Motor neuron (in vitro differentiated cells): ENCODE results near the gene NPIPB13. TPM values are rescaled to one million over a fixed set of nuclear protein-coding genes. Genes with fewer than 3 reads are reported as not detected.
A peak's percentile ranks its signal among the peaks of the same experiment; 100 is the strongest.
"Not testable (repeated sequence)": the region's sequence is repeated elsewhere in the genome, so short reads cannot be mapped to it uniquely, and the experiment has no call there.

ENCODE experiments used
- ATAC-seq, 8 experiments: fragments of 200-7000 bp; cut with Tn5 transposase; replicated peaks in 6 of 8; 2 replicates each; pipeline ENCODE4 v1.8.0; 2021; ENCODE audit warnings: mild to moderate bottlenecking in 8 of 8, moderate library complexity in 8 of 8
- H3K27ac ChIP-seq, 2 donors: fragments of 250-450 bp; sonication (Bioruptor Pico); 2 replicates each; pipeline ENCODE4 v1.9.0; 2021; ENCODE audit warnings: antibody characterized with exemption in 2 of 2, mild to moderate bottlenecking in 2 of 2, moderate library complexity in 1 of 2
- H3K4me1 ChIP-seq, 2 donors: fragments of 250-450 bp; sonication (Bioruptor Pico); replicated peaks in 1 of 2; 2 replicates each; pipeline ENCODE4 v1.6.1; 2021; ENCODE audit warnings: antibody characterized with exemption in 2 of 2, mild to moderate bottlenecking in 2 of 2, moderate library complexity in 1 of 2
- H3K4me3 ChIP-seq, 5 donors: fragments of 250-450 bp; sonication (Bioruptor Pico); 2 replicates each; pipeline ENCODE4 v1.9.0; 2021; ENCODE audit warnings: antibody characterized with exemption in 5 of 5, mild to moderate bottlenecking in 5 of 5, moderate library complexity in 4 of 5
- WGBS, 10 experiments: fragments of 450-650 bp; shearing (Covaris generic); methylation state at CpG; one replicate each; pipeline ENCODE4 v1.0.0; 2022; 5-methylcytosine and 5-hydroxymethylcytosine counted together
- in situ Hi-C, 9 experiments: fragments of 400-800 bp; cut with MboI; loops; one replicate each; pipeline ENCODE4 v1.15.0; 2021; ENCODE audit warnings: low sequenced_read_pairs in 9 of 9, low pct_unique_long_range_greater_than_20kb in 2 of 9; ENCODE audit not compliant: unreplicated experiment in 9 of 9
- total RNA-seq, 8 experiments: library from RNA; unstranded; fragments of 300-600 nt; gene quantifications; 2 replicates each; pipeline versions ENCODE4 v1.2.3 to v1.2.4, GENCODE V29; 2022

The NPIPB13 gene
- 1 to 10 TPM in 7 of 8 experiments, under 1 TPM in 1; 0.92 to 9.5 (median 1.9) TPM for total RNA-seq

DNA sequence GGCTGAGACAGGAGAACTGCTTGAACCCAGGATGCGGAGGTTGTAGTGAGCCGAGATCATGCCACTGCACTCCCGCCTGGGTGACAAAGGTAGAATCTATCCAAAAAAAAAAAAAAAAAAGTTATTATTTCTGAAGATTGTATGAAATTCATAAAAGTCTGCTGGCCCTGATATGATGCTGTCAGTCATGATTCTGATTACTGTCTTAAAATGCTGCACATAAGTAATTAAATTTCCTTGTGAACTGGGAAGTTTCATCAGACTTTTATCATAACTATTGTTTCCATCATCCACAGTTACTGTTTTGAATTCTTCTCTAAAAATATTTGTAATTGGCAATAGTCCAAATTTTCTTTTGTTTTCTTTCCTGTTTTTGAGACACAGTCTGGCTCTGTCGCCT, at the start of gene NPIPB13:
TSS of gene NPIPB13 (minus strand) at position 101 of the 400 bp plus-strand sequence. CDS start 2,906 bp downstream, outside the sequence.
- H3K4me1 ChIP-seq, ATAC-seq, H3K4me3 ChIP-seq, in situ Hi-C loops, H3K27ac ChIP-seq: not testable (repeated sequence)
- WGBS, 10 experiments = no CpG with 5 or more reads among the region's 4 CpGs

DNA sequence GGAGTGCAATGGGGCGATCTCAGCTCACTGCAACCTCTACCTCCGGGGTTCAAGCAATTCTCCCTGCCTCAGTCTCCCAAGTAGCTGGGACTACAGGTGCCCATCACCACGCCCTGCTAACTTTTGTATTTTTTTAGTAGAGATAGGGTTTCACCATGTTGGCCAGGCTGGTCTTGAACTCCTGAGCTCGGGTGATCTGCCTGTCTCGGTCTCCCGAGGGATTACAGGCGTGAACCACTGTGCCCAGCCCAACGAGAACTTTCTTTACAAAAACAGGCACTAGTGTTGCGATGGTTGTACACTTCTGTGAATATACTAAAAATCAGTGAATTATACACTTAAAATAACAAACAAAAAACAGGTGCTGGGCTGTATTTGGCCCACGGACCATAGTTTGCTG, 34.1 kb upstream of the NPIPB13 start:
- in situ Hi-C loops, H3K4me3 ChIP-seq, H3K4me1 ChIP-seq, ATAC-seq, H3K27ac ChIP-seq: not testable (repeated sequence)
- WGBS, 10 experiments = no CpG with 5 or more reads among the region's 10 CpGs

DNA sequence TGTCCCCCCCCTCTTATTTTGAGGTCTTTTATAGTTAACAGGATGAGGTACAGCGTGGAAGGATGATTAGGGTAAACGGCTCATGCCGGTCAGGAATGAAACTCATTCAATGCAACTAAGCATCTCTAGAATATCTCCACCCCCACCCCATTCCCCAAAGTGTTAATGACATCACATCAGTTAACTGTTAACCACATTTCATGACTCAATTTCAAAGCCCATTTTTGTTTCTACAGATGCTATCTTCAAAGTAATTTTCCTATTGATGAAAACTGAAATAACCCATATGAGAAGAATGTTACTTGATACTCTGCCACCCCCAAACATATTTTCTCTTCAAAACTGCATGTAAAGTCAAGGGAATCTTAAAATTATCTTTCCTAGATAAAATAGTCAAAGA, 30.2 kb upstream of the NPIPB13 start:
- ATAC-seq, H3K27ac ChIP-seq, in situ Hi-C loops, H3K4me3 ChIP-seq, H3K4me1 ChIP-seq: not testable (repeated sequence)
- WGBS, 10 experiments = no CpG with 5 or more reads among the region's 3 CpGs

DNA sequence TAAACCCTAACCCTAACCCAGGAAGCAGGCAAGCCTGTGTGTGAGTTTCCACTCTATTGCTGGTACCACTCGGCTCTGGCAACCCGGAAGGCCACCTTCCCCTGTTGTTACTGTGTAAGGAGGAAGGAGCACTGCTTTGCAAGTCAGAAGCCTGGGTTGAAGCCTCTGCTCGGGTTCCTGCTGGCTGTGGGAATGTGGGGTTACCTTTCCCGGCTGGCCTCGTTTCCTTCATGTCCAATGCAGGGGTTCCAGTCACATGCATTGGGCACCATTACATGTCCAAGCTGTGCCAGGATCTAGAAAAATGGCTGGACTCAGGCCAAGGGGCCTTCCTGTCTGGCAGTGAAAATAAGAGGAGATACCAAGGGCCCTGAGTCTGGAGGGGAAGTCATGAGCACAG, 31.2 kb downstream of the NPIPB13 start:
- in situ Hi-C loops, H3K4me1 ChIP-seq, ATAC-seq, H3K27ac ChIP-seq, H3K4me3 ChIP-seq: not testable (repeated sequence)
- WGBS, 10 experiments = no CpG with 5 or more reads among the region's 5 CpGs

DNA sequence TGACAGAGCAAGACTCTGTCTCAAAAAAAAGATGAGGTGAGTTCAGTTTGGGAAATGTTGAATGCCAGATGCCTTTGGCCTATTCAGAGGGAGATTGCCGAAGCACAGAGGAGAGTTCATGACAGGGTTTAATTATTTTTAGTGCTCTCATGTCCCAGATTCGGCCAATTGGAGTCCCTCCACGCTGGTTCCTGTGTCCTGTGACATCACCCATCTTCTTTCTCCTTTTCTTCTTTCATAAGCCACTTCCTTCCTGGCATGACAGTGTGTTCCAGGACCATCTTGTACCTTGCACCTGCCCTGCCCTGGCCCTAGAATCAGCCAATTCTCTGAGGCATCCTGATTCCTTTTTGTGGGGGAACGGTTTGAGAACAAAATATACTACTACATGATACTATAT, 36.9 kb downstream of the NPIPB13 start:
- no CpG with 5 or more reads among the region's 4 CpGs for WGBS, 10 experiments
- H3K4me3 ChIP-seq, H3K4me1 ChIP-seq, in situ Hi-C loops, ATAC-seq, H3K27ac ChIP-seq: not testable (repeated sequence)

DNA sequence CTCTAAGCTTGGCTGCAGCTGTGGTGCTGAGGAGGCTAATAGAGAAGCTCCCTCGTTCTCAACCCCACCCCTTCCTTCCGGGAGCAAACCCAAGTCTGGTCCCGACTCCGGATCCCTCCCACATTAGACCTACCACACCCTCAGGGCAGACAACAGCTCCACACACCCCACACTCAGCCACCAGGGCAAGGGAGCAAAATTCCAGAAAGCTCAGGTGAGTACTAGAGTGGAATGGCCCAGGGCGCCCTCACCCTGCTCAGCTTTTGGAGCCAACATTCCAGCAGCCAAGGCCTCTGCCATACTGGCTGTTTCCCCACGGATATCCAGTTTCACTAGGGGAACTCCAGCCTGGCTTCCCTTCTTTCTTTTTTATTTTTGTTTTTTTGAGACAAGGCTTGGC, 39.2 kb downstream of the NPIPB13 start:
- in situ Hi-C loops, H3K4me3 ChIP-seq, H3K27ac ChIP-seq, H3K4me1 ChIP-seq: not testable (repeated sequence)
- no CpG with 5 or more reads among the region's 6 CpGs for WGBS, 10 experiments
- peak in 3 of 8 experiments; percentile 16 to 78 (median 58) for ATAC-seq

DNA sequence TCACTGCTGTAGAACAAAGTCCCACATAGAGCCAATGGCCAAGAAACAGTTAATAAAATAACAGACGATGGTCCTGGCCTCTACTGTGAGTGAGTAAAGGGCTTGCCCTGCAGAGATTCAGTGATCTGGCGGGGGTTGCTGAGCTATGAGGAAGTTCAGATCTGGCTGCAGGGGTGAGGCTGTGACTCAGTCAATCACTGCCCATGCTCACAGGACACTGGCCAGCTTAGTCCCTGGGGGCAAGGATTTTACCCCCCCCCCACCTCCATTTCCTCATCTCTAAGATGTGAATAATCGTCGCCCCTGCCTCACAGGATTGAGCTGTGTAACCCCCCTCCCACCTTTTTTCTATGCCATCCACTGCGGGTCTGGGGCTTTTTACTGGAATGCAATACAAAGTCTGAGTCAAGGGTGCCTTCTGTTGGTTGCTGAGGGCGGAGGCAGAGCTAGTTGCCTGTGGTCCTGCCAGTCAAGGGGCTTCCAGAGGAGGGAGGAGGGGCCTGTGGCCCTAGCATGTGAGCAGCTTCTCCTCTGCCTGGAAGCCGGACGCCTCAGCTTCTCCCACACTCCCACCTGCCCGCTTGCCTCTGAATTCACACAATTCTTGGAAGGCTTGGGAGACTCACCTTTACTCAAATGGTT, 41.1 kb downstream of the NPIPB13 start:
- H3K4me1 ChIP-seq, H3K4me3 ChIP-seq, in situ Hi-C loops, H3K27ac ChIP-seq: not testable (repeated sequence)
- no CpG with 5 or more reads among the region's 9 CpGs for WGBS, 10 experiments
- peak; percentile 2 to 77 (median 73) for ATAC-seq

DNA sequence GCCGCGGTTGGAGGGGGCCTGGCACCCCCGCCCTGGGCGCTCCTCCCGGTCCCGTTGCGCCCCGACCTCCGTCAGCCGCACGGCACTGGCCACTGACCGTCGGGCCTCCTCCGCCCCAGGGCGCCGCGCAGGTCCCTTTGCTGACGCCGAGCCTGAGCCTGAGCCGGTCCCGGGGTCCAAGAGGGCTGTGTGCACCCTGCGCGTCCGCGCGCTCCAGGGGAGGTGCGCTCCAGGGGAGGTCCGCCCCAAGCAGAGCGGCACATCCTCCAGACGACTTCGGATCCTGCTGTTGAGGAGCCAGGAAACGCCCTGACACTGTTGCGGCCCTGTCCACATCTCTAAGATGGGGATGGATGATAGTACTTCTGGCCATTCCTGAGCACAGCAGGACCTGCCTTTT, 42.0 kb downstream of the NPIPB13 start:
- peak; percentile 25 to 53 (median 38) for ATAC-seq
- WGBS, 10 experiments = no CpG with 5 or more reads among the region's 33 CpGs
- H3K4me3 ChIP-seq, in situ Hi-C loops, H3K4me1 ChIP-seq, H3K27ac ChIP-seq: not testable (repeated sequence)

DNA sequence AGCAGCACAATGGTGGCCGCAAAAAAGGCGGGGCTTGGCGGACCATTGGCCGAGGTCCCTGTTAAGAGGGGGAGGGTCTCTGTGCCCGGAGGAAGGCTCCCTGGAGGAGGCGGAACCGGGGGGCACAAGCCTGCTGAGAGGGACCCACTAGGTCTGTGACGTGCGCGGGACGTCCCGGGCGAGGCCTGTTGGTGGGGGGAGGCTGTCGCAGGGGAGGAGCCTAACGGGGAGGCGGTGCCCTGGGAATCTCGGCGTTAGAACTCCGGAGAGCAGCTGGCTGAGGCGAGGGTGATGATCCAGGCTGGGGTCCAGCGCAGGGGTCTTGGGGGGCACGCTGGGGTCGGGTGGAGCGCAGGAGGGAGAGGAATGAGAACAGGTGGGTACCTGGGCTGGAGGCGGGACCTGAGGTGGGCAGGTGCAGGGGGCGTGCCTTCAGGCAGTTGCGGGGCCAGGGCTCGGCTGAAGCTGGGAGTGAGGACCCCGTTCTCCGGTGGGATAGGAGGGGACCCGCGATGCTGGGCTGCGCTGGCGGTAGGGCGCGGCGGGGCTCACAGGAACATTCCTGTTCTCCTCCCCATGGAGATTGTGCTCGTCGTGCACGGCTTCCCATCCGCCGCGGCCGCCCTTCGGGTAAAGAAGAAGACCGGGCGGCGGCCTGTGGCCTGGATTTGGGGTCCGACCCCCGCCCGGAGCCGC, 42.6 kb downstream of the NPIPB13 start:
- H3K4me3 ChIP-seq, in situ Hi-C loops, H3K27ac ChIP-seq, H3K4me1 ChIP-seq: not testable (repeated sequence)
- ATAC-seq = peak; percentile 56 to 81 (median 62)
- WGBS, 10 experiments = no CpG with 5 or more reads among the region's 52 CpGs

DNA sequence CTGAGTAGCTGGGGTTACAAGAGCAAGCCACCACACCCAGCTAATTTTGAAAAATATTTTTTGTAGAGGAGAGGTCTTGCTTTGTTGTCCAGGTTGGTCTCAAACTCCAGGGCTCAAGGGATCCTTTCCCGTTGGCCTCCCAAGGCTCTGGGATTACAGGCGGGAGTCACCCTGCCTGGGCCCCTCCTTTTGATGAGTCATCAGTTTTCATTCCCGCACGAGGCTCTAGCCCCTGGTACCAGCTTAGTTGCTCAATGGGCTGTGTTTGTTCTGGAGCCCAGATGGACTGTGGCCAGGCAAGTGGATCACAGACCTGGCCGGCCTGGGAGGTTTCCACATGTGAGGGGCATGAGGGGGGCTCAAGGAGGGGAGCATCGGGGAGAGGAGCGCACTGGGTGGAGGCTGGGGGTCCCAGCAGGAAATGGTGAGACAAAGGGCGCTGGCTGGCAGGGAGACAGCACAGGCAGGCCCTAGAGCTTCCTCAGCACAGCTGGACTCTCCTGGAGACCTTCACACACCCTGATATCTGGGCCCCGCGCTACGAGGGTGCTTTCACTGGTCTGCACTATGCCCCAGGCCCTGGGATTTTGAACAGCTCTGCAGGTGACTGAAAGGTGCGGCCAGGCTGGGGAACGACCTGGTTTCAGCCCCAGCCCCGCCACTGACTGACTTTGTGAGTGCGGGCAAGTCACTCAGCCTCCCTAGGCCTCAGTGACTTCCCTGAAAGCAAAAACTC, 48.5 kb downstream of the NPIPB13 start:
- in situ Hi-C loops = not testable (repeated sequence)

DNA sequence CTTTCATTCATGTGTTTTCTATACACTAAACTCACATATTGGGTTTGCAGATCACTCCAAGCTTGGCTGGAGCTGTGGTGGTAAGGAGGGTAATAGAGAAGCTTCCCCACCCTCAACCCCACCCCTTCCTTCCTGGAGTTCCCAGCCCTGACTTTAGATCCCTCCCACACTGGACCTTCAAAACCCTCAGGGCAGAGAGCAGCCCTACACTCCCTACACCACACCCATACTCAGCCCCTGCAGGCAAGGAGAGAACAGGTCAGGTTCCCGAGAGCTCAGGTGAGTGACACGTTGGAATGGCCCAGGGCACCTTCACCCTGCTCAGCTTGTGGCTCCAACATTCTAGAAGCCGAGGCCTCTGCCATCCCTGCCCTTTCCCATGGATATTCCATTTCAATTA, 49.2 kb downstream of the NPIPB13 start, which contains the start of gene SULT1A3:
TSS of gene SULT1A3 (plus strand) at position 207 of the 400 bp plus-strand sequence. CDS start 1,474 bp downstream, outside the sequence.
- WGBS, 10 experiments = no CpG with 5 or more reads among the region's 3 CpGs
- in situ Hi-C loops, H3K27ac ChIP-seq, H3K4me3 ChIP-seq, H3K4me1 ChIP-seq: not testable (repeated sequence)
- peak in 3 of 8 experiments; percentile 39 to 59 (median 50) for ATAC-seq

More for the DNA sequence above, 48.5 kb downstream of the NPIPB13 start:
- no CpG with 5 or more reads among the region's 15 CpGs for WGBS, 10 experiments
- not testable (repeated sequence) for H3K4me1 ChIP-seq, H3K27ac ChIP-seq, H3K4me3 ChIP-seq
- ATAC-seq = peak; percentile 64 to 84 (median 78)
